Measurements from ENCODE around the gene CCDC154. TPM values are rescaled to one million over a fixed set of nuclear protein-coding genes. Genes with fewer than 3 reads are reported as not detected.

The CCDC154 gene
- total and polyA plus RNA-seq, 2 of the 4 experiments (the other 2 are of a cell fraction): 0.09 TPM; not detected in 1

DNA sequence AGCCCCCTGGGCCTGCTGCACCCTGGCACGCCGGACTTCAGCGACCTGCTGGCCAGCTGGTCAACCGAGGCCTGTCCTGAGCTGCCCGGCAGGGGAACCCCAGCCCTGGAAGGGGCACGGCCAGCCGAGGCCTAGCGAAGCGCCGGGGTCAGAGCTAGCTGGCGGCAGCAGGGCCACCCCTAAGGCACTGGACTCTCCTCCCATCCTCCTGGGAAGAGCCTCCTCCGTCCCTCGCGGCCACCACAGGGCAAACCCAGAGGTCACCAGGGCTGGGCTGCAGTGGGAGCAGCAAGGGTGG lies 11.1 kb downstream of the CCDC154 start:
- DNase-seq (no peak), ATAC-seq (ENCODE audit: low read depth) (no peak)
- no peak overlapping the region for H3K56ac ChIP-seq (ENCODE audit: extremely low read depth, insufficient read depth, low read length)
- dilution Hi-C loops (cut with HindIII; ENCODE audit: low sequenced_read_pairs, unreplicated experiment): no loop called here
- no TSS peak for BruUV-seq (replicated peaks)
- WGBS, 2 experiments (ENCODE audit: extremely low coverage in 2 of 2, insufficient read length in 1 of 2): 80% methylated on average over 5 of the region's 14 CpGs; no CpG with 5 or more reads in 1 of the 2 experiments
- H3K27me3 ChIP-seq (ENCODE audit: control insufficient read depth, insufficient read depth, low read length): peaks cover 10% of the 10 kb centered on the region; the same call in 1 of the 2 replicates
- no peak overlapping the region for H3K9ac ChIP-seq (ENCODE audit: low read depth, low read length)
- H3K18ac ChIP-seq (ENCODE audit: low read depth, low read length): no peak overlapping the region
- H3K4me1 ChIP-seq (ENCODE audit: control insufficient read depth, insufficient read depth, low read length): no peaks in the 10 kb centered on the region
- H3K79me1 ChIP-seq (ENCODE audit: low read depth in 1 of 2, low read length in 2 of 2): no peaks in the 10 kb centered on the region
- H2BK15ac ChIP-seq (ENCODE audit: low read depth, low read length): no peak overlapping the region
- no peak overlapping the region for H2AK5ac ChIP-seq (ENCODE audit: low read depth, low read length)
- H4K91ac ChIP-seq (ENCODE audit: insufficient read depth, low read depth, low read length): no peak overlapping the region
- no peak overlapping the region for H3K4me3 ChIP-seq (ENCODE audit: insufficient read depth, low read depth, low read length)
- H3K9me1 ChIP-seq (ENCODE audit: insufficient read depth, low read length): no peaks in the 10 kb centered on the region
- no peak overlapping the region for H3K4ac ChIP-seq (ENCODE audit: low read depth, low read length)
- H2BK20ac ChIP-seq (ENCODE audit: low read depth, low read length): no peak overlapping the region
- H4K5ac ChIP-seq (ENCODE audit: low read depth, low read length): no peak overlapping the region
- H4K20me1 ChIP-seq (ENCODE audit: insufficient read depth, low read length): no peaks in the 10 kb centered on the region
- no peak overlapping the region for H2BK5ac ChIP-seq (ENCODE audit: low read depth, low read length, poor library complexity, severe bottlenecking)
- no peak overlapping the region for H3K23ac ChIP-seq (ENCODE audit: low read depth, low read length)
- H3K14ac ChIP-seq (replicated peaks; ENCODE audit: low read depth, low read length): no peak overlapping the region
- H4K8ac ChIP-seq (ENCODE audit: low read depth in 2 of 2, low read length in 2 of 2): no peak overlapping the region
- no peaks in the 10 kb centered on the region for H3K9me3 ChIP-seq (ENCODE audit: control insufficient read depth, insufficient read depth, low read length)
- intact Hi-C loops (cut with micrococcal nuclease): no loop called here
- POLR2A ChIA-PET (ENCODE audit: unreplicated experiment): no interaction called here
- no peak overlapping the region for H2BK120ac ChIP-seq (ENCODE audit: low read depth, low read length)
- no peak overlapping the region for H3K27ac ChIP-seq (ENCODE audit: insufficient read depth, low read length)
- TF ChIP-seq CEBPB (IDR thresholded peaks at IDR 0.05; ENCODE audit: low read depth, low read length) (no peak), SMC3 (IDR thresholded peaks at IDR 0.05; ENCODE audit: low read depth, low read length) (no peak)
- H3K36me3 ChIP-seq (ENCODE audit: control insufficient read depth, insufficient read depth, low read length): no peaks in the 10 kb centered on the region
- no peak overlapping the region for H3K4me2 ChIP-seq (ENCODE audit: low read depth, low read length)
- H2AK9ac ChIP-seq (replicated peaks; ENCODE audit: low read depth, low read length, poor library complexity): no peak overlapping the region
- in situ Hi-C loops (cut with MboI; ENCODE audit: low sequenced_read_pairs): no loop called here
- H2AFZ ChIP-seq (replicated peaks; ENCODE audit: low read length, poor library complexity): no peak overlapping the region
- CTCF ChIA-PET: no interaction called here

All from IMR-90 (cell line).